NCI-H2081 treated with DMSO at 0.1 percent for 48 hours (cell line): Measurements from ENCODE around the gene JAKMIP3.
A peak's percentile ranks its signal among the peaks of the same experiment; 100 is the strongest.

Experiments used
- DNase-seq: peaks from one replicate; lab custom pipeline; 2025; lab: John Stamatoyannopoulos, UW

JAKMIP3 gene

DNA sequence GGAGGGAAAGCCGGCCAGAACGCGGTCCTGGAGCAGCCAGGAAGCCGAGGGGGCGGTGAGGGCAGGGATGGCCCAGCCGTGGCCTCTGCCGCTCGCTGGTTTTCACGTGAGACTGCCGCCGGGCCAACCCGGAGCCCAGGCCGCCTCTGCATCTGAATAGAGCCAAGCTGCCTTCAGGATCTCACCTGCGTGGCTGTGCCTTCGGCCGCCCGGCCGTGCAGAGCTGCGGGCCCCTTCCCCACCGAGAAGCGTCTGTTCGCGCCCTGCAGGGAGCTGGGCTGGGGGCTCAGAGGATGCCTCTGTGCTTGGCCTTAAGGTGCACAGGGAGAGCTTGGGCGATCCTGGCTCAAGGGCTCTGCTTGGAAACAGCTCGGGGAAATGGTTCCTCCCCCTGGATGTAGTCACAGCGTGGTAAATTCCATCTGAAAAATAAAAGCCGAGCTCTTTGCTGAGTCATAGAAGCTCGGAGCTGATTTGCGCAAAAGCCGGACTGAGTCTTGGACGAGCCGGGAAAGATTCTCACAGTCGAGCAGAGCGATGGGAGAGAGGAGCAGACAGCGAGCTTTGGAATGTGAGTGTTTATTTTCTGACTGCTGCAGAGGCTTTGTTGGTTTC is at the start of gene JAKMIP3:
Gene JAKMIP3, plus strand, starts transcription at position 456 of the 615 bp plus-strand sequence. CDS start 38,863 bp downstream, outside the sequence.
- no peak for DNase-seq

- no peak for DNase-seq
These were observed 49.2 kb upstream of the JAKMIP3 start for GRCh38 chr10:132016514-132016913.

DNA sequence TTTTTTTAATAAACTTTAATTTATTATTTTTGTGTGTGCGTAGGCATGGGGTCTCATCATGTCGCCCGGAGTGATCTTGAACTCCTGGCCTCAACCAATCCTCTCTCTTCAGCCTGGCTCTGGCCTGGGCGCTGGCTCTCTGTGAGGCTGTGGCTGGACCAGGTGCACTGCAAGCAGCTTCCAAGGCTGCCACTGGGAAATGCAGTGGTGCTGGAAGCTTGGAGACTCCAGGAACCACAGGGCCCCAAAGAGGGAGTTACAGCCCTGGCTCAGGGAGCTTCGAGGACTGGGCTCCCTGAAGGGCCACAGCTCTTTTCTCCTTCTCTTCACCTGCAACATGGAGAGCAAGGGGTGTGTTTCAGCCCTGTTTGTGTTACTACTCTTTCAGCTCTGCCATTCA is 47.3 kb upstream of the JAKMIP3 start:
- DNase-seq = no peak

DNA sequence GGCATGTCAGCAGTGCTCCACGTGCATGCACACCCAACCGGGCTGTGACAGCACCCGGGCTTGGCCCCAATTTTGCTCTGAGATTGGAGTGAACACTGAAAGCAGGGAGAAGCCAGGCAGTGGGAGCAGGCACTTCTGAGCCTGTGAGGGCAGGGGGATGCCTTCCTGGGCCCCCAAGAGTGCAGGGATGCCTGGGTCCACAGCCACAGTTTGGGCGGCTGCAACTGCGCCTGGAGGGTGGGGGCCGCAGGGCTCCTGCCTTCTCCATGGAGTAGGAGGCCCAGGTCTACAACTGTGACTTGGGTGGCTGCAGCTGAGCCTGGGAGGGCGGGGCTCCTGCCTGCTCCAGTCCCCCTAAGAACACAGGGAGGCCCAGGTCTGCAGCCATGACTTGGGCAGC is 46.4 kb upstream of the JAKMIP3 start:
- no peak for DNase-seq

DNA sequence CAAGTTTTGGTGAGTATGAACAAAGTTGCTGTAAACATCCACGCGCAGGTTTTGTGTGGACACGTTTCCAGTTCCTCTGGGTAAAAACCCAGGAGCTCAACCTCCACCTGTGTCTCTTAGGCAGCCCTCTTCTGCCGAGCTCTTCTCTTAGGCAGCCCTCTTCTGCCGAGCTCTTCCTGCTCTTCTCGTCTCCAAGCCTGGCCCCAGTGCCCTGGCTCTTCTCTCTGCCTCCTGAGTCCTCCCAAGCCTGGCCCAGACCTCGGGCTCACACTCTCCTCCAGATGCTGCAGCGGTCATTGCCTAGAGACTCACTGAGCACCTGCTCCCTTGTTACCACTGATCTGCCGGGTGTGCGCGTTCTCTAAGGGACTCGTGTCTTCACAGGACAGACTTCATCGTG is 45.3 kb upstream of the JAKMIP3 start:
- DNase-seq = no peak

DNA sequence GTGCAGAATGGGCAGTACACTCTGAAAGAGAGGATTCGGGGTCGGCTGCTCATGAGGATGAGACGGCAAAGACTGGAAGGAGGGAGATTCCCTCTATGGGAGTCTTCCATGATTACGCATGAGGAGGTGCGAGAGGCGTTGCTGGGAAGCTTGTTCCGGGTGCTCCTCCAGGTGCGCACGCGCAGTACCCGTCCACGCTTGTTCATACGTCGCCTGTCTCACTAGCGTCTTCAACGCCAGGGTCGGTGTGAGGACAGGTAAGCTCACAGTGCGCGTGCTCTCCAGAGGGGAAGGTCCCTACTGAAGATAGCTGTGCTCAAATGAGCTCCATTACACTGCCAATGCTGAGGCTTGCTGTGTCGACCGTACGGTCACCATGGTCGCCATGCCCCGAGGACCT is 44.7 kb upstream of the JAKMIP3 start:
- no peak for DNase-seq

- no peak for DNase-seq
These were observed 44.1 kb upstream of the JAKMIP3 start for GRCh38 chr10:132021504-132022143.

DNA sequence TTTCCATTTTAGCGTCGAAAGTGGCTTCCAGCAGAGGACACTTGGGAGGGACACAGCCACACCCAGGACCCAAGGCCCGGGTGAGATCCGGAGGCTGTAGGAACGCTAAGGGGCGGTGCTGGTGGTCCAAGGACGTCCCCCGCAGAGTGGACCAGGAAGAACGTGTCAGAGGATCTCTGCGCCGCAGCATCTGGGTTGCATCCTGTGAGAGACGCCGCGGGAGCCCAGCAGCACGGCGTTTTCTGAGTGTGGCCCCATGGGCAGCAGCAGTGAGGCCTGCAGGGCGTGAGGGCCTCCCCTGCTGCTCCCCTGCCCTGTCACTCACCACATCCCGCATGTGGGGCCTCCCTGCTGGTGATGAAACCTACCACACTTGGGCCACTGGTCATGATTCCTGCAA is 43.5 kb upstream of the JAKMIP3 start:
- no peak for DNase-seq

DNA sequence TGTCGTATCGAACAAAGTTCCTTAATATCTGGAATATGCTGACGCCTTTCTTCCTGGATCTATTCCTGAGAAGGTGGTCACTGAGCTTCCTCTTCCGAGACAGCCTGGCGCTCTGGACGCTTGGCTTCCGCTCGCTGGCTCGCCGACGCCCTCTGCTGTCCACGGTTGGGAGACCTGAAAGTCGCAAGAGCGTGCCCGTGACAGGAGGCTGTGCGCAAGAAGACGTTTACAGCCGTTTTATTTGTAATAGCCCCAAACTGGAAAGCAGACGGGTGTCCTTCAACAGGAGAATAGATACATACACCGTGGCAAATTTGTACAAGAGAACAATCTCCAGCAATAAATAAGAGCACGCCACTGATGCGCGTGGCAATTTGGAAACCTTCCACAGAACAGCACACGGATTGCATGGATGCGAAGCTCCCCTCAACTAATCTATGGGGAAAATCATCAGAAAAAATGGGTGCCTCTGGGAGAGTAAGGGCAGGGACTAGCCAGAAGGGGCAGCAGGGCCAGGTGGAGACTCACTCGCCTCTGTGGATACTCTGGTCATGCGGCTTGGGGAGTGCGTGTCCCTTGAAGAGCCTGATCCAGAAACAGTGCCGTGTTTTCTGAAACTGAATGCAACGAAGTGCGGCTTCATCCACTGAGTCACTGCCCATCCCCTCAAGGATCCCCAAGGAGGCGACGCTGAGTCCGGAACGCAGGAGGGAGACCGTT is 42.5 kb upstream of the JAKMIP3 start:
- DNase-seq = peak; percentile 0

GRCh38 chr10:132027423-132027983 is 38.2 kb upstream of the JAKMIP3 start:
- no peak for DNase-seq

DNA sequence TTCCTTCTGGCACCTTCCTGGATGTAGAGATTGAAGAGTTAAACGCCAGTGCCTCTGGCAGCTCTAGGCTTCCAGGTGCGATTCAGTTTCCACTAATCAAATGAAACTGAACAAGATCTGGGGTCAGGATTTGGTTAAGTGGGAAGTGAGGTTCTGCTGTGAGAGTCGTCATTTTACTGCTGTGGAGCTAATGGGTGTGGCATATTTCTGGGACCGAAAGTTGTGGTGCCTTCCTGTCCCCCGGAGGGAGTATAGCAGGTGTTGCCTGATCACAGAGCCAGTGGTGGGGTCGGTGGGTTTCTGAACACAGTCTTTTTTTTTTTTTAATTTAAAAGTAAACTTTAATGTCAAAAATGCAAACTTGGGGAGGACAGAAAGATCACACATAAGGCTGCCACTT is 37.0 kb upstream of the JAKMIP3 start:
- no peak for DNase-seq

DNA sequence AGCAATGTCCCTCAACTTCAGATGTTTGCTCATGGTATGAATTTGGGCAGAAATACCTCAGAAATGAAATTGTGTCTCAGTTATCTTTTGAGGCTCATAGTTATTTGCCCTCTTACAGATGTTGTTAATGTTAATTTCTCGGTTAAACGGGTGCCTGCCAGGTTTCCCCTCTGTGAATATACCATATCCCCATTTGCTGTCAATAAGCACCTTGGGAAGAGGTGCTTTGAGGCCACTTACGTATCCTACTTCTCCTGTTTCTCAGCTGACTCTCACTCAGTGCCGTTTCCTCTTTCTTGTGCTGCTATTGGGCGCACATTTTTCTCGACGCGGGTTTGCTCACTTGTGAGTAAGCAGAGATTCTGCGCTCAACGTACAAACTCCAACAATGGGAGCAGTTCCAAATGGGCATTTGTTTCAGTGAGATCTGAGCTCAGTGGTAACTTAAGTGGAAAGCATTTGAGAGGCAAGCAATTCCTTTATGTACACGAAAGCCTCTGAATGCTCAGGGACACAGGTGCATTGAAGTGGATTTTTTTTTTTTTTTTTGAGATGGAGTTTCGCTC is 34.8 kb upstream of the JAKMIP3 start:
- no peak for DNase-seq

- no peak for DNase-seq
These were observed 32.1 kb upstream of the JAKMIP3 start for GRCh38 chr10:132033632-132034031.

DNA sequence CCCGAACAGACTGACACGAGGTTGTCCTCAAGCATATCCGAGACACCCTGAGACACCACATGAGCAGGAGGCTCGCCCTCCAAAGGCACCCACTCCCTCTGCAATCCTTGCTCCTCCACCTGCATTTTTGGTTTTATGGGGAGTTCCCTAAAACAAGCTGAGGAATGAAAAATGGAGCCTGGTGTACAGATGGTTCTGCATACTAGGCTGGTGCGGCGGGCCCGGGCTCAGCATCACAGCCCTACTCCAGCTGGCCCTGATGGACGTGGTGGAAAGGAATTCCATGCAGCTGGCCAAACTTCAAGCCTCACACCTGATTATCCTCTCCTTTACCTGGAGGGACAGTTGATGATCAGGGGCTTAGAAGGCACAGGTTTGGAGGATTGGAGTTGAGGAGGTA is 30.3 kb upstream of the JAKMIP3 start:
- DNase-seq = no peak

DNA sequence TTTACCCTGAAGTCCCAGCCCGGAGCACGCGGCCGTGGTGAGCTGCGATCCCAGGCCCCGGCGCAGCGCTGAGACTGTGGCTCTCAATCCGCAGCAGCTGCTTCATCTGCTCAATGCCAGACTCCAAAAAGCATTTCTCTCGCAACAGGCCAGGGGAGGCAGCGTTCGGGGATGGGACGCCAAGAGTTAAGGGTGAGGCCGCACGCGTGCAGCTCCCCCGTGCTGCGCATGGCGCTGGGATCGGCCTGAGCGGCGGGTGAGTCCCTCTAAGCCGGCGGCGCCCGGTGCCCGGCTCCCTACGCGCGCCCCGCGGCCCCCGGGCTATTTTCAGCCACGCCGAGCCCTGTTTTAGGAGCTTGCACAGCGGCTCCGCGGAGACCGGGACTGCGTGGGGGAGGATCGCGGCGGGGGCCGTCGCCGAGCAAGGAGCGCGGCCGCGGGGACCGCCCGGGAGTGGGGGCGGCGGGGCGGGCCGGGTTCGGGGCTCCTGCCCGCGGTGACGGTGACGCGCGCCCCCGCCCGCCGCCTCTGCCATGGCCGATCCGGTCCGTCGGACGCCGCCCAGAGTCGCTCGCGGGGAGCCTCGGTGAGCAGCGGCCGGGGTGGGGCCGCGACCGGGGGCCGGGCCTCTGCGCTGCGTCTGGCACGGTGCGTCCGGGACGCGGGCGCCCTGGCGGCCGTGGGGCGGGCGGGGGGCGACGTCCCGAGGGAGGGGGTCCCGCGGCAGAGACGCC is 29.4 kb upstream of the JAKMIP3 start:
- DNase-seq = no peak

GRCh38 chr10:132036887-132037675 is 28.7 kb upstream of the JAKMIP3 start:
- no peak for DNase-seq

DNA sequence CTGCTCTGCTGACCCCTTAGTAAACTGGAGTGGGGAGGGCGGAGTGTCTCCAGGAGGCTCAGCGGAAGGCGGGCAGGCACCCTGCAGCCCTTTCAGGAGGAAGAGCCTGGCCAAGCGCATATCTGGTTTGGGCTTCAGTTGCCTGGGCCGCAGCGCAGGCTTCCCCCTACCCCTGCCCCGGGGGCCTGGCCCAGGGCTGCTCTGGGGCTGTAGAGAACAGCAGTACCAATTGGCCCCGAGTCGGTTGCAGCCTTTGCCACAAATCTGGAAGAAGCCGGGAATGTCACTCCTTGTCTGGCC is 28.1 kb upstream of the JAKMIP3 start:
- no peak for DNase-seq

- DNase-seq = no peak
These were observed 26.4 kb upstream of the JAKMIP3 start for GRCh38 chr10:132039371-132039770.

GRCh38 chr10:132040046-132040445 is 25.7 kb upstream of the JAKMIP3 start:
- DNase-seq = no peak

- no peak for DNase-seq
These were observed 24.4 kb upstream of the JAKMIP3 start for GRCh38 chr10:132041340-132041739.
